HEK293 (cell line): ENCODE data around the gene ANKRD45.
A peak's percentile ranks its signal among the peaks of the same experiment; 100 is the strongest.
"Not testable (repeated sequence)": the region's sequence is repeated elsewhere in the genome, so short reads cannot be mapped to it uniquely, and the experiment has no call there.

Source experiments
- CTCF ChIA-PET: fragments of 350-600 bp; formaldehyde crosslinking; extraction: SDS; loops from one replicate; lab custom pipeline; 2021; ENCODE audit warnings: antibody characterized with exemption; lab: Yijun Ruan, JAX
- POLR2A ChIA-PET: fragments of 300-600 bp; formaldehyde crosslinking; extraction: SDS; loops from one replicate; lab custom pipeline; 2020; ENCODE audit warnings: antibody characterized with exemption, inconsistent platforms; lab: Yijun Ruan, JAX
- H3K27ac ChIP-seq: fragments of 200-500 bp; sonication (Bioruptor generic); 2 replicates; pipeline ENCODE4 v1.5.1; 2014; ENCODE audit warnings: low read depth, low read length, control low read depth, inconsistent platforms; ENCODE audit errors: extremely low read depth
- H3K36me3 ChIP-seq, 2 experiments: fragments of 200-500 bp in 1 of 2; sonication (Bioruptor generic) in 1 of 2; 1 replicate in 1 of 2; 2 replicates in 1 of 2; pipeline ENCODE4 v1.5.1; 2014 to 2017; ENCODE audit warnings: inconsistent platforms in 2 of 2, low read length in 2 of 2; ENCODE audit not compliant: control insufficient read depth in 2 of 2, insufficient read depth in 1 of 2
- H3K4me1 ChIP-seq: fragments of 200-500 bp; sonication (Bioruptor generic); 2 replicates; pipeline ENCODE4 v1.5.1; 2014; ENCODE audit warnings: mild to moderate bottlenecking, low read length, inconsistent platforms; ENCODE audit not compliant: control insufficient read depth, insufficient read depth
- H3K4me3 ChIP-seq: 2 replicates; pipeline ENCODE4 v1.5.1; 2011; ENCODE audit warnings: low read depth, mild to moderate bottlenecking, control low read depth, low read length, moderate library complexity
- H3K9me3 ChIP-seq: fragments of 200-500 bp; sonication (Bioruptor generic); 2 replicates; pipeline ENCODE4 v1.5.1; 2014; ENCODE audit warnings: low read depth, low read length, inconsistent platforms; ENCODE audit not compliant: control insufficient read depth, insufficient read depth
- ZNF350 ChIP-seq: fragments of 450-650 bp; formaldehyde crosslinking; IDR thresholded peaks from 2 replicates; pipeline ENCODE4 v1.5.0; 2017; ENCODE audit warnings: missing biosample characterization, mild to moderate bottlenecking, missing genetic modification characterization
- ZNF366 ChIP-seq: fragments of 450-650 bp; formaldehyde crosslinking; conservative IDR thresholded peaks from 2 replicates; pipeline ENCODE4 v1.5.1; 2016; ENCODE audit warnings: missing biosample characterization, missing genetic modification characterization
- ZNF561 ChIP-seq: fragments of 450-650 bp; IDR thresholded peaks from 2 replicates; pipeline ENCODE4 v1.5.1; 2018; ENCODE audit warnings: missing biosample characterization, missing genetic modification characterization, borderline replicate concordance
- ZNF596 ChIP-seq: fragments of 450-650 bp; IDR thresholded peaks from 2 replicates; pipeline ENCODE4 v1.5.0; 2018; ENCODE audit warnings: missing biosample characterization, mild to moderate bottlenecking, missing genetic modification characterization, moderate library complexity
- TF ChIP-seq, protein P1 (sequence below): fragments of 450-650 bp; formaldehyde crosslinking; IDR thresholded peaks from 2 replicates; pipeline ENCODE4 v1.5.1; 2016; ENCODE audit warnings: missing biosample characterization, missing genetic modification characterization
- TF ChIP-seq, protein P2 (sequence below): fragments of 450-650 bp; formaldehyde crosslinking; IDR thresholded peaks from 2 replicates; pipeline ENCODE4 v1.5.1; 2016; ENCODE audit warnings: missing biosample characterization, missing genetic modification characterization
- TF ChIP-seq, protein P3 (sequence below): fragments of 450-650 bp; formaldehyde crosslinking; IDR thresholded peaks from 2 replicates; pipeline ENCODE4 v1.5.1; 2017; ENCODE audit warnings: missing biosample characterization, missing genetic modification characterization
- TF ChIP-seq, protein P4 (sequence below): fragments of 450-650 bp; IDR thresholded peaks from 2 replicates; pipeline ENCODE4 v1.5.1; 2018; ENCODE audit warnings: missing biosample characterization, missing genetic modification characterization

The ANKRD45 gene

DNA sequence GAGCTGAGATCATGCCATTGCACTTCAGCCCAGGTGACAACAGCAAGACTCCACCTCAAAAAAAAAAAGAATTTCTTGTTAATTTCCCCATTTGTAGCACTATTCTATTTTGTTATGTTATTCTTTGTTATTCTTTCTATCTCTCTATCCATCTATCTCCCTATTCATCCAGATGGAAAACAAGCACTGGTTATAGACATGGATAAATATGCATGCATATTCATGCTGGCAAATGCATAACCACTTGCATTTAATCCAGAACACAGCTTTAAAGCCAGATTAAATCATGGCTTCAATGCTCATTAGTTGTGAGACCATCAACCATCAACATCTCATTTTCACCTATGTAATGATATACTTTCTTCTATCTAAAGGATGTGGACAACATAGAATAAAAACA is 23.6 kb upstream of the ANKRD45 start (continued):
- TF ChIP-seq, protein P1, sequence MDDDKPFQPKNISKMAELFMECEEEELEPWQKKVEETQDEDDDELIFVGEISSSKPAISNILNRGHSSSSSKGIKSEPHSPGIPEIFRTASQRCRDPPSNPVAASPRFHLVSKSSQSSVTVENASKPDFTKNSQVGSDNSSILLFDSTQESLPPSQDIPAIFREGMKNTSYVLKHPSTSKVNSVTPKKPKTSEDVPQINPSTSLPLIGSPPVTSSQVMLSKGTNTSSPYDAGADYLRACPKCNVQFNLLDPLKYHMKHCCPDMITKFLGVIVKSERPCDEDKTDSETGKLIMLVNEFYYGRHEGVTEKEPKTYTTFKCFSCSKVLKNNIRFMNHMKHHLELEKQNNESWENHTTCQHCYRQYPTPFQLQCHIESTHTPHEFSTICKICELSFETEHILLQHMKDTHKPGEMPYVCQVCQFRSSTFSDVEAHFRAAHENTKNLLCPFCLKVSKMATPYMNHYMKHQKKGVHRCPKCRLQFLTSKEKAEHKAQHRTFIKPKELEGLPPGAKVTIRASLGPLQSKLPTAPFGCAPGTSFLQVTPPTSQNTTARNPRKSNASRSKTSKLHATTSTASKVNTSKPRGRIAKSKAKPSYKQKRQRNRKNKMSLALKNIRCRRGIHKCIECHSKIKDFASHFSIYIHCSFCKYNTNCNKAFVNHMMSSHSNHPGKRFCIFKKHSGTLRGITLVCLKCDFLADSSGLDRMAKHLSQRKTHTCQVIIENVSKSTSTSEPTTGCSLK (tag by site-specific recombination), result no peak
- TF ChIP-seq ZNF561 (tag by site-specific recombination), result no peak

DNA sequence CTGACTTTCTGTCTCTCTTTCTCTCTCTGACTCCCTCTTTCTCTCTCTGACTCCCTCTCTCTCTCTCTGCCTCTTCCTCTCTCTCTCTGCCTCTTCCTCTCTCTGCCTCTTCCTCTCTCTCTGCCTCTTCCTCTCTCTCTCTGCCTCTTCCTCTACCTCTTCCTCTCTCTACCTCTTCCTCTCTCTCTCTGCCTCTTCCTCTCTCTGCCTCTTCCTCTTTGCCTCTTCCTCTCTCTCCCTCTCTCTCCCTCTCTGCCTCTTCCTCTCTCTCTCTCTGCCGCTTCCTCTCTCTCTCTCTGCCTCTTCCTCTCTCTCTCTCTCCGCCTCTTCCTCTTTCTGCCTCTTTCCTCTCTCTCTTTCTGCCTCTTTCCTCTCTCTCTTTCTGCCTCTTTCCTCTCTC is 18.6 kb upstream of the ANKRD45 start:
- ChIA-PET POLR2A (no interaction called here), CTCF (no interaction called here)
- Histone ChIP-seq H3K27ac (no peak overlapping the region), H3K36me3 (no peaks in the 10 kb centered on the region), H3K4me1 (no peaks in the 10 kb centered on the region), H3K9me3 (no peaks in the 10 kb centered on the region), H3K4me3 (no peak overlapping the region)
- TF ChIP-seq, protein P2, sequence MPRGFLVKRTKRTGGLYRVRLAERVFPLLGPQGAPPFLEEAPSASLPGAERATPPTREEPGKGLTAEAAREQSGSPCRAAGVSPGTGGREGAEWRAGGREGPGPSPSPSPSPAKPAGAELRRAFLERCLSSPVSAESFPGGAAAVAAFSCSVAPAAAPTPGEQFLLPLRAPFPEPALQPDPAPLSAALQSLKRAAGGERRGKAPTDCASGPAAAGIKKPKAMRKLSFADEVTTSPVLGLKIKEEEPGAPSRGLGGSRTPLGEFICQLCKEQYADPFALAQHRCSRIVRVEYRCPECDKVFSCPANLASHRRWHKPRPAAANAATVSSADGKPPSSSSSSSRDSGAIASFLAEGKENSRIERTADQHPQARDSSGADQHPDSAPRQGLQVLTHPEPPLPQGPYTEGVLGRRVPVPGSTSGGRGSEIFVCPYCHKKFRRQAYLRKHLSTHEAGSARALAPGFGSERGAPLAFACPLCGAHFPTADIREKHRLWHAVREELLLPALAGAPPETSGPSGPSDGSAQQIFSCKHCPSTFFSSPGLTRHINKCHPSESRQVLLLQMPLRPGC (tag by site-specific recombination), result no peak
- TF ChIP-seq, protein P3, sequence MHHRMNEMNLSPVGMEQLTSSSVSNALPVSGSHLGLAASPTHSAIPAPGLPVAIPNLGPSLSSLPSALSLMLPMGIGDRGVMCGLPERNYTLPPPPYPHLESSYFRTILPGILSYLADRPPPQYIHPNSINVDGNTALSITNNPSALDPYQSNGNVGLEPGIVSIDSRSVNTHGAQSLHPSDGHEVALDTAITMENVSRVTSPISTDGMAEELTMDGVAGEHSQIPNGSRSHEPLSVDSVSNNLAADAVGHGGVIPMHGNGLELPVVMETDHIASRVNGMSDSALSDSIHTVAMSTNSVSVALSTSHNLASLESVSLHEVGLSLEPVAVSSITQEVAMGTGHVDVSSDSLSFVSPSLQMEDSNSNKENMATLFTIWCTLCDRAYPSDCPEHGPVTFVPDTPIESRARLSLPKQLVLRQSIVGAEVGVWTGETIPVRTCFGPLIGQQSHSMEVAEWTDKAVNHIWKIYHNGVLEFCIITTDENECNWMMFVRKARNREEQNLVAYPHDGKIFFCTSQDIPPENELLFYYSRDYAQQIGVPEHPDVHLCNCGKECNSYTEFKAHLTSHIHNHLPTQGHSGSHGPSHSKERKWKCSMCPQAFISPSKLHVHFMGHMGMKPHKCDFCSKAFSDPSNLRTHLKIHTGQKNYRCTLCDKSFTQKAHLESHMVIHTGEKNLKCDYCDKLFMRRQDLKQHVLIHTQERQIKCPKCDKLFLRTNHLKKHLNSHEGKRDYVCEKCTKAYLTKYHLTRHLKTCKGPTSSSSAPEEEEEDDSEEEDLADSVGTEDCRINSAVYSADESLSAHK (tag by site-specific recombination), result no peak
- peak; percentile 28 for TF ChIP-seq ZNF366 (tag by site-specific recombination)
- TF ChIP-seq ZNF596 (tag by site-specific recombination), result peak; percentile 94
- no peak for TF ChIP-seq ZNF350 (tag by site-specific recombination)
- TF ChIP-seq, protein P4, sequence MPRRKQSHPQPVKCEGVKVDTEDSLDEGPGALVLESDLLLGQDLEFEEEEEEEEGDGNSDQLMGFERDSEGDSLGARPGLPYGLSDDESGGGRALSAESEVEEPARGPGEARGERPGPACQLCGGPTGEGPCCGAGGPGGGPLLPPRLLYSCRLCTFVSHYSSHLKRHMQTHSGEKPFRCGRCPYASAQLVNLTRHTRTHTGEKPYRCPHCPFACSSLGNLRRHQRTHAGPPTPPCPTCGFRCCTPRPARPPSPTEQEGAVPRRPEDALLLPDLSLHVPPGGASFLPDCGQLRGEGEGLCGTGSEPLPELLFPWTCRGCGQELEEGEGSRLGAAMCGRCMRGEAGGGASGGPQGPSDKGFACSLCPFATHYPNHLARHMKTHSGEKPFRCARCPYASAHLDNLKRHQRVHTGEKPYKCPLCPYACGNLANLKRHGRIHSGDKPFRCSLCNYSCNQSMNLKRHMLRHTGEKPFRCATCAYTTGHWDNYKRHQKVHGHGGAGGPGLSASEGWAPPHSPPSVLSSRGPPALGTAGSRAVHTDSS, result 0 out of 2 replicates have a peak, but pooled peaks have one; percentile 22

DNA sequence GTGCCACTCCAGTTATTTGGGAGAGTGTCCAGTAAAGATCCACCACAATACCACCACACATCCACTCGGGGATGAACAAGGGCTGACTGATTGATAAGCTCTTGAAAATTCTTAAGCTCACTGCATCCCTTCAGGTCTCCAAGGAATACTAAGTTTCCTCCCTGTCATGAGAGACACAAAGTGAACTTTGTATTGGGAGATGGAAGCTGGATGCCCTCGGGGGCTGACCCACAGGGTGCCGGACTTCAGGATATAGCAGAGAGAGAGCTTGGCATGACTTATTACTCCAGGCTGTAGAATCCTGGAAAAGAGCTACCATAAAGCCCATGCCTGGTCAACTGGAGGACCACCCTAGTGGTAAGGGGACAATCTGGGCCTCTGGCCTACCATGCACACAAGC is 15.5 kb upstream of the ANKRD45 start:
- H3K27ac ChIP-seq, CTCF ChIA-PET, POLR2A ChIA-PET, H3K4me3 ChIP-seq, H3K4me1 ChIP-seq, H3K36me3 ChIP-seq, H3K9me3 ChIP-seq: not testable (repeated sequence)

DNA sequence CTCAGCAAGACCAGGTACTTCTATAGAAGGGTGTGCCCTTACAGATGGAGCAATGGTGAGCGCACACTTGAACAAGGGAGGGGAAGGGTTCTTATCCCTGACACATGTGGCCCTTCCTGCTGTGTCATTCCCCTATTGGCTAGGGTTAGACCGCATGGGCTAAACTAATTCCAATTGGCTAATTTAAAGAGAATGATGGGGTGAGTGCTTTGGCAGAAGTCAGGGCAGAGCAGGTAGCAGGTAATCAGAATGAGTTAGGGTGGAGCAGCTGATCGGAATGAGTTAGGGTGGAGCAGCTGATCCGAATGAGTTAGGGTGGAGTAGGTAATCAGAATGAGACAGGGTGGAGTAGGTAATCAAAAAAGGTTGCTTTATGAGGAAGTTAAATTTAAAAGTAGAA is 14.2 kb upstream of the ANKRD45 start:
- H3K4me3 ChIP-seq, POLR2A ChIA-PET, H3K27ac ChIP-seq, H3K36me3 ChIP-seq, CTCF ChIA-PET, H3K4me1 ChIP-seq, H3K9me3 ChIP-seq: not testable (repeated sequence)
